AG04450 (cell line): ENCODE results near the gene DNASE2B. TPM values are rescaled to one million over a fixed set of nuclear protein-coding genes. Genes with fewer than 3 reads are reported as not detected.

Source experiments
- CTCF ChIA-PET: fragments of 300-600, 350-600 bp; formaldehyde crosslinking; extraction: SDS; loops from one replicate; lab custom pipeline; 2022; ENCODE audit warnings: antibody characterized with exemption, inconsistent platforms; lab: Charles Lee
- POLR2A ChIA-PET: fragments of 350-600 bp; formaldehyde crosslinking; extraction: SDS; loops from one replicate; lab custom pipeline; 2021; ENCODE audit warnings: antibody characterized with exemption, inconsistent platforms; lab: Yijun Ruan, JAX
- DNase-seq: peaks from one replicate; pipeline ENCODE4 v3.0.0-alpha.2; 2011; ENCODE audit warnings: low read depth, low spot score
- H3K27ac ChIP-seq: one replicate; pipeline ENCODE4 v1.5.1; 2012; ENCODE audit warnings: low read depth, low read length, control low read depth
- H3K27me3 ChIP-seq: one replicate; pipeline ENCODE4 v1.6.0; 2012; ENCODE audit warnings: low read length; ENCODE audit not compliant: control insufficient read depth, insufficient read depth
- H3K4me3 ChIP-seq: 2 replicates; pipeline ENCODE4 v1.5.1; 2011; ENCODE audit warnings: mild to moderate bottlenecking, low read depth, low read length, control low read depth
- H3K9me3 ChIP-seq: 2 replicates; pipeline ENCODE4 v1.5.1; 2012; ENCODE audit warnings: low read length; ENCODE audit not compliant: control insufficient read depth, insufficient read depth
- CTCF ChIP-seq: IDR thresholded peaks from 2 replicates; pipeline ENCODE4 v1.5.1; 2011; ENCODE audit warnings: low read depth, low read length, control low read depth, inconsistent platforms
- polyA minus RNA-seq: library from RNA; depleted of rRNA, polyadenylated mRNA; stranded (reverse); fragments of >200 nt; gene quantifications from 2 replicates; pipeline ENCODE4 v1.2.3, GENCODE V29; 2011; rRNA and poly(A)+ RNA removed
- polyA plus RNA-seq: library from polyadenylated mRNA; depleted of rRNA; stranded (reverse); fragments of >200 nt; gene quantifications from 2 replicates; pipeline ENCODE4 v1.2.3, GENCODE V29; 2011; rRNA removed

DNASE2B gene
- polyA plus RNA-seq (not detected in 2 replicates), polyA minus RNA-seq (not detected in 2 replicates)

- Histone ChIP-seq H3K27ac (no peak within 1 kb of the TSS), H3K9me3 (no peaks in the 10 kb centered on the region), H3K4me3 (no peak within 1 kb of the TSS), H3K27me3 (no peaks in the 10 kb centered on the region)
- DNase-seq = no peak
- POLR2A ChIA-PET = no interaction called here
- CTCF ChIA-PET = interaction anchor here (0.7 to 1.1 kb wide), 2 partner anchors 9 to 35 kb away, joined by 3 read pairs; no protein-coding TSS in a partner anchor
- TF ChIP-seq CTCF = no peak
These were observed at the start of gene DNASE2B for GRCh38 chr1:84398175-84399155. DNASE2B (plus strand) TSS chr1:84398484; CDS start chr1:84398565, 81 bp downstream.

GRCh38 chr1:84348759-84349158, 49.5 kb upstream of the DNASE2B start:
- Histone ChIP-seq H3K9me3 (no peaks in the 10 kb centered on the region), H3K27ac (no peak overlapping the region), H3K27me3 (no peaks in the 10 kb centered on the region), H3K4me3 (no peak overlapping the region)
- DNase-seq = no peak
- no peak for TF ChIP-seq CTCF
- POLR2A ChIA-PET = no interaction called here
- CTCF ChIA-PET = no interaction called here

GRCh38 chr1:84350104-84350503, 48.2 kb upstream of the DNASE2B start:
- Histone ChIP-seq H3K27me3 (no peaks in the 10 kb centered on the region), H3K4me3 (no peak overlapping the region), H3K9me3 (no peaks in the 10 kb centered on the region), H3K27ac (no peak overlapping the region)
- POLR2A ChIA-PET = interaction anchor here (1.1 kb wide), 1 partner anchor 29 kb away, joined by 3 read pairs; no protein-coding TSS in a partner anchor
- CTCF ChIA-PET = interaction anchor here (0.7 to 0.9 kb wide), 2 partner anchors 48 to 84 kb away, joined by 3 to 8 read pairs; no protein-coding TSS in a partner anchor
- no peak for DNase-seq
- no peak for TF ChIP-seq CTCF

GRCh38 chr1:84350550-84350949, 47.7 kb upstream of the DNASE2B start:
- Histone ChIP-seq H3K27ac (no peak overlapping the region), H3K27me3 (no peaks in the 10 kb centered on the region), H3K9me3 (no peaks in the 10 kb centered on the region), H3K4me3 (no peak overlapping the region)
- ChIA-PET CTCF (interaction anchor here (0.7 to 0.9 kb wide), 2 partner anchors 48 to 83 kb away, joined by 3 to 8 read pairs; no protein-coding TSS in a partner anchor), POLR2A (interaction anchor here (1.1 kb wide), 1 partner anchor 28 kb away, joined by 3 read pairs; no protein-coding TSS in a partner anchor)
- TF ChIP-seq CTCF = no peak
- no peak for DNase-seq
